H1 (cell line): Measurements from ENCODE around the gene LRRK1. TPM values are rescaled to one million over a fixed set of nuclear protein-coding genes. Genes with fewer than 3 reads are reported as not detected.

Experiments
- CTCF ChIA-PET: fragments of 300-600 bp; sonication (Branson Sonifier 250); formaldehyde crosslinking; loops from one replicate; lab custom pipeline; 2021; ENCODE audit not compliant: partially characterized antibody; lab: Charles Lee
- POLR2A ChIA-PET: fragments of 300-600 bp; sonication (Branson Sonifier 250); formaldehyde crosslinking; loops from one replicate; lab custom pipeline; 2021; ENCODE audit warnings: inconsistent platforms; ENCODE audit not compliant: partially characterized antibody; lab: Charles Lee
- DNase-seq, 2 experiments: peaks; one replicate each; pipeline versions ENCODE4 v3.0.0 to v3.0.0-alpha.2; 2010 to 2022; ENCODE audit warnings: low spot score in 2 of 2, low read depth in 1 of 2, mixed read lengths in 1 of 2
- FAIRE-seq: peaks from 2 replicates; lab custom pipeline; 2011; peaks lifted over from hg19 to GRCh38; lab: Jason Lieb, UNC
- H2AFZ ChIP-seq: 2 replicates; pipeline ENCODE4 v1.8.1; 2012; ENCODE audit warnings: low read length, inconsistent platforms
- H2AK5ac ChIP-seq: 2 replicates; pipeline ENCODE4 v1.6.1; 2013; ENCODE audit warnings: low read depth, low read length
- H2BK120ac ChIP-seq: replicated peaks from 2 replicates; pipeline ENCODE3; 2013; ENCODE audit warnings: low read depth, low read length, inconsistent platforms
- H2BK12ac ChIP-seq: 2 replicates; pipeline ENCODE4 v1.6.1; 2013; ENCODE audit warnings: low read depth, low read length
- H2BK15ac ChIP-seq: 2 replicates; pipeline ENCODE4 v1.6.1; 2013; ENCODE audit warnings: low read length
- H2BK20ac ChIP-seq: 2 replicates; pipeline ENCODE4 v1.6.1; 2013; ENCODE audit warnings: low read length
- H2BK5ac ChIP-seq: 2 replicates; pipeline ENCODE4 v1.6.1; 2013; ENCODE audit warnings: low read depth, low read length
- H3K14ac ChIP-seq: 2 replicates; pipeline ENCODE4 v1.6.1; 2013; ENCODE audit warnings: inconsistent platforms; ENCODE audit not compliant: insufficient read length
- H3K18ac ChIP-seq: 2 replicates; pipeline ENCODE4 v1.6.1; 2013; ENCODE audit warnings: low read length; ENCODE audit errors: extremely low read depth
- H3K23ac ChIP-seq: 2 replicates; pipeline ENCODE4 v1.6.1; 2013; ENCODE audit warnings: inconsistent platforms; ENCODE audit not compliant: insufficient read length
- H3K23me2 ChIP-seq: 2 replicates; pipeline ENCODE4 v1.6.1; 2013; ENCODE audit warnings: low read depth, low read length
- H3K27ac ChIP-seq: 2 replicates; pipeline ENCODE4 v1.6.1; 2011; ENCODE audit warnings: low read depth, low read length, inconsistent platforms
- H3K27me3 ChIP-seq, 4 experiments: replicated peaks in 1 of 4; 1 replicate in 1 of 4; 2 replicates in 3 of 4; pipeline versions ENCODE4 v1.6.1 to v1.8.1; 2011 to 2013; ENCODE audit warnings: low read length in 3 of 4, mild to moderate bottlenecking in 3 of 4, inconsistent platforms in 2 of 4, mixed read lengths in 2 of 4, moderate library complexity in 1 of 4; ENCODE audit not compliant: control insufficient read depth in 3 of 4, insufficient read depth in 3 of 4; ENCODE audit errors: extremely low read depth in 1 of 4
- H3K36me3 ChIP-seq, 4 experiments: 2 replicates each; pipeline versions ENCODE4 v1.6.1 to v1.8.1; 2011 to 2013; ENCODE audit warnings: mild to moderate bottlenecking in 4 of 4, low read length in 3 of 4, moderate library complexity in 2 of 4, control low read depth in 1 of 4, inconsistent platforms in 1 of 4; ENCODE audit not compliant: insufficient read depth in 4 of 4, control insufficient read depth in 2 of 4
- H3K4ac ChIP-seq: replicated peaks from 2 replicates; pipeline ENCODE3; 2013; ENCODE audit warnings: low read length, low read depth, mixed read lengths, inconsistent platforms; ENCODE audit not compliant: insufficient read length
- H3K4me1 ChIP-seq, 4 experiments: replicated peaks in 1 of 4; 1 replicate in 1 of 4; 2 replicates in 3 of 4; pipeline versions ENCODE4 v1.6.1 to v1.8.1; 2011 to 2013; ENCODE audit warnings: low read length in 3 of 4, inconsistent platforms in 2 of 4, mixed read lengths in 1 of 4; ENCODE audit not compliant: insufficient read depth in 4 of 4, control insufficient read depth in 3 of 4
- H3K4me2 ChIP-seq, 2 experiments: 2 replicates each; pipeline versions ENCODE4 v1.6.1 to v1.8.1; 2011 to 2013; ENCODE audit warnings: low read depth in 2 of 2, low read length in 2 of 2, control low read depth in 1 of 2, inconsistent platforms in 1 of 2, mild to moderate bottlenecking in 1 of 2; ENCODE audit not compliant: insufficient read depth in 1 of 2
- H3K4me3 ChIP-seq, 4 experiments: fragments of 200-600, 300-600 bp in 1 of 4; sonication (generic), shearing (Covaris generic), sonication (Bioruptor Twin) in 1 of 4; 2 replicates each; pipeline versions ENCODE4 v1.5.1 to v1.8.1; 2011 to 2016; ENCODE audit warnings: low read length in 4 of 4, low read depth in 3 of 4, control low read depth in 2 of 4, inconsistent platforms in 2 of 4, mild to moderate bottlenecking in 2 of 4, mixed read lengths in 1 of 4, moderate library complexity in 1 of 4; ENCODE audit not compliant: insufficient read depth in 2 of 4; ENCODE audit errors: extremely low read depth in 1 of 4
- H3K56ac ChIP-seq: replicated peaks from 2 replicates; pipeline ENCODE3; 2013; ENCODE audit warnings: low read depth, mild to moderate bottlenecking, mixed read lengths, low read length, inconsistent platforms; ENCODE audit not compliant: insufficient read length
- H3K79me1 ChIP-seq: 2 replicates; pipeline ENCODE4 v1.6.1; 2013; ENCODE audit warnings: low read depth, low read length, control low read depth
- H3K79me2 ChIP-seq, 2 experiments: 2 replicates each; pipeline versions ENCODE4 v1.6.1 to v1.8.1; 2012 to 2013; ENCODE audit warnings: low read length in 2 of 2, mild to moderate bottlenecking in 2 of 2, inconsistent platforms in 1 of 2; ENCODE audit not compliant: insufficient read depth in 2 of 2, control insufficient read depth in 1 of 2
- H3K9ac ChIP-seq, 4 experiments: replicated peaks in 1 of 4; 1 replicate in 1 of 4; 2 replicates in 3 of 4; pipeline versions ENCODE4 v1.6.1 to v1.8.1; 2011 to 2013; ENCODE audit warnings: low read depth in 3 of 4, low read length in 3 of 4, control low read depth in 2 of 4, mild to moderate bottlenecking in 2 of 4, moderate library complexity in 2 of 4, inconsistent platforms in 1 of 4; ENCODE audit errors: extremely low read depth in 1 of 4
- H3K9me3 ChIP-seq, 2 experiments: 2 replicates each; pipeline versions ENCODE4 v1.6.1 to v1.8.1; 2012 to 2013; ENCODE audit warnings: mild to moderate bottlenecking in 2 of 2, moderate library complexity in 2 of 2, control low read depth in 1 of 2, inconsistent platforms in 1 of 2, low read depth in 1 of 2, low read length in 1 of 2, mixed read lengths in 1 of 2; ENCODE audit not compliant: insufficient read depth in 2 of 2
- H4K20me1 ChIP-seq, 2 experiments: replicated peaks in 1 of 2; 2 replicates each; pipeline versions ENCODE3 to v1.8.1; 2011 to 2013; ENCODE audit warnings: inconsistent platforms in 2 of 2, low read length in 2 of 2, mild to moderate bottlenecking in 1 of 2; ENCODE audit not compliant: insufficient read depth in 2 of 2, control insufficient read depth in 1 of 2
- H4K5ac ChIP-seq: 2 replicates; pipeline ENCODE4 v1.6.1; 2013; ENCODE audit warnings: low read length, low read depth, mixed read lengths, inconsistent platforms; ENCODE audit not compliant: insufficient read length
- H4K8ac ChIP-seq: 2 replicates; pipeline ENCODE4 v1.8.0; 2013; ENCODE audit warnings: mild to moderate bottlenecking, moderate library complexity, low read length, inconsistent platforms; ENCODE audit not compliant: insufficient read depth; ENCODE audit errors: extremely low read depth
- H4K91ac ChIP-seq: replicated peaks from 2 replicates; pipeline ENCODE3; 2013; ENCODE audit warnings: low read length, mixed read lengths, inconsistent platforms; ENCODE audit not compliant: insufficient read length
- BACH1 ChIP-seq: IDR thresholded peaks from 2 replicates; pipeline ENCODE4 v1.6.1; 2012; ENCODE audit warnings: low read length, improper control_type of control experiment
- CHD1 ChIP-seq: IDR thresholded peaks from 2 replicates; pipeline ENCODE4 v1.6.1; 2012; ENCODE audit warnings: low read depth, low read length, improper control_type of control experiment
- EGR1 ChIP-seq: IDR thresholded peaks from 2 replicates; pipeline ENCODE4 v1.6.1; 2011; ENCODE audit warnings: low read depth, low read length, borderline replicate concordance
- KDM1A ChIP-seq: fragments of 200-600, 300-600 bp; sonication (generic); IDR thresholded peaks from 2 replicates; pipeline ENCODE4 v1.7.1; 2016; ENCODE audit warnings: mild to moderate bottlenecking, low read length, borderline replicate concordance
- KDM4A ChIP-seq: IDR thresholded peaks from one replicate; pipeline ENCODE4 v1.7.1; 2012; ENCODE audit warnings: low read depth, mild to moderate bottlenecking, moderate library complexity, low read length, inconsistent platforms; ENCODE audit not compliant: severe bottlenecking
- KDM5A ChIP-seq: fragments of 200-600 bp; IDR thresholded peaks from 2 replicates; pipeline ENCODE4 v1.7.1; 2012; ENCODE audit warnings: mild to moderate bottlenecking, low read length, inconsistent platforms, mixed read lengths
- MAFK ChIP-seq: IDR thresholded peaks from 2 replicates; pipeline ENCODE4 v1.6.1; 2012; ENCODE audit warnings: low read depth, mild to moderate bottlenecking, improper control_type of control experiment, low read length
- RNF2 ChIP-seq: fragments of 200-900, 300-1000 bp; sonication (generic); IDR thresholded peaks from 2 replicates; pipeline ENCODE4 v1.7.1; 2016; ENCODE audit warnings: borderline replicate concordance, low read depth, mild to moderate bottlenecking, antibody characterized with exemption, low read length; ENCODE audit not compliant: poor library complexity, severe bottlenecking; ENCODE audit errors: missing control alignments
- SAP30 ChIP-seq: fragments of 300-600 bp; sonication (generic); IDR thresholded peaks from 2 replicates; pipeline ENCODE4 v1.7.1; 2012; ENCODE audit warnings: low read length, moderate library complexity, mild to moderate bottlenecking, inconsistent platforms; ENCODE audit not compliant: insufficient read depth, insufficient replicate concordance
- SIRT6 ChIP-seq: IDR thresholded peaks from one replicate; pipeline ENCODE4 v1.7.1; 2012; ENCODE audit warnings: low read length, inconsistent platforms
- SRF ChIP-seq: IDR thresholded peaks from 2 replicates; pipeline ENCODE4 v1.6.1; 2011; ENCODE audit warnings: mild to moderate bottlenecking, low read depth, low read length, moderate library complexity
- SUZ12 ChIP-seq: fragments of 200-600 bp; sonication (generic); IDR thresholded peaks from 2 replicates; pipeline ENCODE4 v1.6.1; 2012; ENCODE audit warnings: mild to moderate bottlenecking, inconsistent platforms, low read length, moderate library complexity, mixed read lengths
- ZNF274 ChIP-seq: IDR thresholded peaks from 2 replicates; pipeline ENCODE4 v1.7.0; 2012; ENCODE audit warnings: low read length, borderline replicate concordance; ENCODE audit errors: extremely low read depth
- WGBS, 2 experiments: shearing (Covaris generic) in 1 of 2; methylation state at CpG; one replicate each; pipeline versions ENCODE4 v1.1.6 to v1.1.7; 2013 to 2015; ENCODE audit warnings: low lambda C conversion rate in 2 of 2, mixed read lengths in 2 of 2, inconsistent platforms in 1 of 2, low coverage in 1 of 2, missing lambda C conversion rate in 1 of 2; ENCODE audit not compliant: insufficient replicate concordance in 2 of 2, insufficient coverage in 1 of 2, insufficient read length in 1 of 2; ENCODE audit errors: extremely low coverage in 1 of 2, missing lambda C conversion rate in 1 of 2; 5-methylcytosine and 5-hydroxymethylcytosine counted together
- polyA plus RNA-seq, 7 experiments: library from polyadenylated mRNA; depleted of rRNA in 3 of 7; stranded (reverse) in 5 of 7; unstranded in 2 of 7; fragments of >200 nt in 5 of 7; fragments of 200-250 nt in 2 of 7; gene quantifications; 1 replicate in 5 of 7; 2 replicates in 1 of 7; 4 replicates in 1 of 7; pipeline versions ENCODE4 v1.2.1 to v1.2.3, GENCODE V29; 2011 to 2013; ENCODE audit warnings: missing spikeins in 2 of 7, mixed read lengths in 2 of 7
- total RNA-seq: library from RNA; stranded (reverse); fragmentation: NEBNext Ultra II Directional; extraction: Animal tissue kit (Norgen Biotek cat#: 25700); gene quantifications from 2 replicates; pipeline ENCODE4 v1.2.1, GENCODE V29; 2021

Gene LRRK1
- total and polyA plus RNA-seq, 2 of the 8 experiments (the other 6 are each of a cell fraction or from before 2014, with no cell fraction given) = 1.2 to 3.6 TPM

GRCh38 chr15:100958326-100959065, 39.3 kb downstream of the LRRK1 start:
- Histone ChIP-seq H3K4me2 (no peak overlapping the region), H3K14ac (no peak overlapping the region), H4K8ac (no peak overlapping the region), H3K23me2 (no peaks in the 10 kb centered on the region), H3K9me3 (no peaks in the 10 kb centered on the region), H3K79me1 (no peaks in the 10 kb centered on the region), H2BK20ac (no peak overlapping the region), H3K4me1 (no peaks in the 10 kb centered on the region; a peak in 1 of 7 replicates), H2BK15ac (no peak overlapping the region), H2AFZ (no peak overlapping the region), H4K20me1 (no peaks in the 10 kb centered on the region), H3K27me3 (no peaks in the 10 kb centered on the region), H3K4me3 (no peak overlapping the region), H2BK5ac (no peak overlapping the region), H3K56ac (no peak overlapping the region), H3K79me2 (no peaks in the 10 kb centered on the region), H4K5ac (no peak overlapping the region), H3K4ac (no peak overlapping the region), H2AK5ac (no peak overlapping the region), H3K36me3 (no peaks in the 10 kb centered on the region), H3K18ac (no peak overlapping the region), H3K27ac (no peak overlapping the region), H2BK120ac (no peak overlapping the region), H4K91ac (no peak overlapping the region), H2BK12ac (no peak overlapping the region), H3K9ac (no peak overlapping the region), H3K23ac (no peak overlapping the region)
- POLR2A ChIA-PET = interaction anchor here (0.9 kb wide), 1 partner anchor 78 kb away, joined by 3 read pairs; no protein-coding TSS in a partner anchor
- CTCF ChIA-PET = interaction anchor here (0.6 to 1.2 kb wide), 2 partner anchors 36 to 43 kb away, joined by 3 read pairs; no protein-coding TSS in a partner anchor
- WGBS, 2 experiments = 86% methylated on average over 10 of the region's 10 CpGs; no CpG with 5 or more reads in 1 of the 2 experiments
- DNase-seq = no peak
- no peak for FAIRE-seq
- TF ChIP-seq SRF = no peak
- no peak for TF ChIP-seq ZNF274
- no peak for TF ChIP-seq CHD1
- TF ChIP-seq SUZ12 = no peak
- TF ChIP-seq SAP30 = no peak
- no peak for TF ChIP-seq MAFK
- TF ChIP-seq RNF2 = no peak
- no peak for TF ChIP-seq SIRT6
- no peak for TF ChIP-seq KDM5A
- TF ChIP-seq EGR1 = no peak
- no peak for TF ChIP-seq BACH1
- TF ChIP-seq KDM4A = no peak
- TF ChIP-seq KDM1A = no peak
